Smooth muscle cell (in vitro differentiated cells): ENCODE data around the gene MAP3K8. TPM values are rescaled to one million over a fixed set of nuclear protein-coding genes. Genes with fewer than 3 reads are reported as not detected.
A peak's percentile ranks its signal among the peaks of the same experiment; 100 is the strongest.

Experiments
- DNase-seq: peaks from one replicate; lab custom pipeline; 2025; ENCODE audit not compliant: unreplicated experiment; lab: John Stamatoyannopoulos, UW
- H2AFZ ChIP-seq: fragments of 200-600 bp; sonication (generic); 2 replicates; pipeline ENCODE4 v1.6.0; 2016; ENCODE audit warnings: antibody characterized with exemption, low read depth, mild to moderate bottlenecking
- H3F3A ChIP-seq: fragments of 200-600 bp; sonication (generic); 2 replicates; pipeline ENCODE4 v1.6.0; 2017; ENCODE audit warnings: antibody characterized with exemption, low read depth
- H3K27ac ChIP-seq: fragments of 200-600 bp; sonication (generic); 2 replicates; pipeline ENCODE4 v1.5.1; 2016; ENCODE audit warnings: low read depth, mild to moderate bottlenecking
- H3K27me3 ChIP-seq: fragments of 200-600 bp; sonication (generic); 2 replicates; pipeline ENCODE4 v1.6.1; 2016; ENCODE audit warnings: low read depth, mild to moderate bottlenecking
- H3K36me3 ChIP-seq: fragments of 200-600 bp; sonication (generic); 2 replicates; pipeline ENCODE4 v1.5.1; 2016; ENCODE audit warnings: low read depth
- H3K4me1 ChIP-seq: fragments of 200-600 bp; sonication (generic); 2 replicates; pipeline ENCODE4 v1.5.1; 2016; ENCODE audit warnings: low read depth
- H3K4me2 ChIP-seq: fragments of 200-600 bp; sonication (generic); 2 replicates; pipeline ENCODE4 v1.6.0; 2016; ENCODE audit warnings: mild to moderate bottlenecking
- H3K4me3 ChIP-seq: fragments of 200-600 bp; sonication (generic); 2 replicates; pipeline ENCODE4 v1.5.1; 2016; ENCODE audit warnings: mild to moderate bottlenecking
- H3K79me2 ChIP-seq: fragments of 200-600 bp; sonication (generic); 2 replicates; pipeline ENCODE4 v1.6.0; 2016; ENCODE audit warnings: low read depth, mild to moderate bottlenecking
- H3K9ac ChIP-seq: fragments of 200-600 bp; sonication (generic); 2 replicates; pipeline ENCODE4 v1.6.0; 2016; ENCODE audit warnings: low read depth
- H3K9me3 ChIP-seq: fragments of 200-600 bp; sonication (generic); replicated peaks from 2 replicates; pipeline ENCODE4 v1.5.1; 2016; ENCODE audit warnings: low read depth
- H4K20me1 ChIP-seq: fragments of 200-600 bp; sonication (generic); 2 replicates; pipeline ENCODE4 v1.6.0; 2016; ENCODE audit warnings: low read depth
- CTCF ChIP-seq: fragments of 200-600 bp; sonication (generic); IDR thresholded peaks from 2 replicates; pipeline ENCODE4 v1.5.1; 2017; ENCODE audit warnings: borderline replicate concordance, mild to moderate bottlenecking, antibody characterized with exemption; ENCODE audit not compliant: insufficient read depth, poor library complexity, severe bottlenecking
- WGBS: methylation state at CpG from one replicate; pipeline ENCODE4 v1.1.7; 2016; ENCODE audit warnings: low lambda C conversion rate; 5-methylcytosine and 5-hydroxymethylcytosine counted together
- polyA plus RNA-seq: library from polyadenylated mRNA; unstranded; fragments of >200 nt; fragmentation: Nextera tagmentation; extraction: Ambion mirVana; gene quantifications from 2 replicates; pipeline ENCODE4 v1.2.1, GENCODE V29; 2016
- total RNA-seq: library from RNA; depleted of rRNA; stranded (reverse); fragments of >200 nt; gene quantifications from 2 replicates; pipeline ENCODE4 v1.2.3, GENCODE V29; 2014

MAP3K8 gene
- total and polyA plus RNA-seq, 2 experiments from 2014 or later = 10.4 to 18.5 TPM

GRCh38 chr10:30436671-30437030, 2.7 kb downstream of the MAP3K8 start:
- Histone ChIP-seq H3K4me2 (peak overlapping the region; percentile 96), H3K4me3 (peak overlapping the region; percentile 93), H3K27me3 (no peaks in the 10 kb centered on the region), H3K9ac (peak overlapping the region; percentile 98), H3K36me3 (peaks cover 5% of the 10 kb centered on the region), H4K20me1 (peaks cover 50% of the 10 kb centered on the region), H3K79me2 (peaks cover 41% of the 10 kb centered on the region), H3K27ac (peak overlapping the region; percentile 99), H3K4me1 (peaks cover 33% of the 10 kb centered on the region), H3F3A (peaks cover 36% of the 10 kb centered on the region), H2AFZ (no peak overlapping the region), H3K9me3 (no peaks in the 10 kb centered on the region)
- no peak for TF ChIP-seq CTCF
- DNase-seq = no peak
- WGBS = 4% methylated on average over 3 of the region's 3 CpGs

GRCh38 chr10:30437031-30437841, 3.3 kb downstream of the MAP3K8 start:
- Histone ChIP-seq H3K27ac (peak overlapping the region; percentile 99), H3K79me2 (peaks cover 42% of the 10 kb centered on the region), H3K4me2 (peak overlapping the region; percentile 96), H4K20me1 (peaks cover 56% of the 10 kb centered on the region), H3K4me3 (peak overlapping the region; percentile 93), H2AFZ (no peak overlapping the region), H3F3A (peaks cover 32% of the 10 kb centered on the region), H3K9me3 (no peaks in the 10 kb centered on the region), H3K27me3 (no peaks in the 10 kb centered on the region), H3K9ac (peak overlapping the region; percentile 98), H3K36me3 (peaks cover 5% of the 10 kb centered on the region), H3K4me1 (peaks cover 33% of the 10 kb centered on the region)
- WGBS = 25% methylated on average over 13 of the region's 13 CpGs
- DNase-seq = no peak
- TF ChIP-seq CTCF = no peak

DNA sequence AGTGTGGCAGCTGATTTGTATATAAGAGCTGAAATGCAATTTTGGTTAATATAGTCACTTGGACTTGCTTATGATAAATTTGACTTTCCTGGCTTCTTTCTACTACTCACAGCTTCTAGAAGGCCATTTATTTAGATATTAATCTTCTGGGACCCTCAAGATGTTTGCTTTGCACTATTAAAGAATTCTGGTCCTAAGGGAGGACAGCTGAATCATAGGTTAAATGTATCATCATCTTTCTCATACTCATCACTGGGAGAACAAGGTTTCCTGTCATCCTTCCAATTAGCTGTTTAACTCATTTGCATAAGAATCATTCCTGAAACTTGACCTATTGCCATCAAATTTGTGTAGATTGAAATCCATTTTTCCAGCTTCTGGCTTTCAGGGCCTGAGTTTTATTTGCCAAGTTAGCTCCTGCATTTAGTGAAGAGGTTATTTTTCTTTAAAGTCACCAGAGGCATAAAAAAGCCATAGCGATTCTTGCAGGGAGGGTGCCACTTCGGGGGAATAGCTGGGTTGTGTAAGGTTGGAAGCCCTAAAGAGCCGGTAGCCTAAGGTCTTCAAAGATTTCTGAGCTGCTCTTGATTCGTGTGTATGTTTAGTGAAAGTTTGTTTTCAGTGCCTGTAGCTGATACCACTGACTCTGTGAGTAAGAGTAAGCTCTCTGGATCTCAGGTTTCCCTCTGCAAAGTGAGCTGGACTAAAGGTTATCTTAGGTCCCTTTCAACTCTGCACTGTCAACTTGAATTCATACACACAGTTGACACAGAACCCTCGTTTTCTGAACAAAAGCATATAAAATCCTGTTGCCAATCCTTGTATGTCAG, 4.3 kb downstream of the MAP3K8 start:
- Histone ChIP-seq H3F3A (peaks cover 28% of the 10 kb centered on the region), H2AFZ (no peak overlapping the region), H3K9ac (peak overlapping the region; percentile 98), H3K79me2 (peaks cover 42% of the 10 kb centered on the region), H3K4me3 (no peak overlapping the region), H3K4me1 (peaks cover 33% of the 10 kb centered on the region), H3K27me3 (no peaks in the 10 kb centered on the region), H3K4me2 (peak overlapping the region; percentile 96), H4K20me1 (peaks cover 66% of the 10 kb centered on the region), H3K36me3 (peaks cover 7% of the 10 kb centered on the region), H3K27ac (peak overlapping the region; percentile 99), H3K9me3 (no peaks in the 10 kb centered on the region)
- 36% methylated on average over 5 of the region's 5 CpGs for WGBS
- no peak for TF ChIP-seq CTCF
- no peak for DNase-seq
